ENCODE data around the gene MYLK4.

Gene MYLK4

DNA sequence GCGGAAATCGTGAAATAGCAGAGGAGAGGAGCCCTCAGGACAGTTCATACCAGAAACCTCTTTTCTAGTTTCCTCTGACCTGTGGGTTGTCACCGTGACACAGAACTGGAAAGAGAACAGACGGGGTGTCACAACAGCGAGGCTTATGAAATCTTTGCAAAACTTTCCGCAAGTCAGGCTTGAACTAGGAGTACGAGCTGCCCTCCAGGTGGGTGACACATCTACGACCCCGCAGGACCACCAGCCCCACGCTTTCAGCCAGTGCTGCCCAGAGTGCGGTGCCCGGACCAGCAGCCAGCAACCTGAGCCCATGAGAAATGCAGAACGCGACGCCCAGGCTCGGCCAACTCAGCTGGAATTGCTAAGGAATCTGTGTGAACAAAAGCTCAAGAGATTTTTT is 45.2 kb upstream of the MYLK4 start:
- H3K4me3 Mint-ChIP-seq: no peak overlapping the region
- TF ChIP-seq, protein P1, sequence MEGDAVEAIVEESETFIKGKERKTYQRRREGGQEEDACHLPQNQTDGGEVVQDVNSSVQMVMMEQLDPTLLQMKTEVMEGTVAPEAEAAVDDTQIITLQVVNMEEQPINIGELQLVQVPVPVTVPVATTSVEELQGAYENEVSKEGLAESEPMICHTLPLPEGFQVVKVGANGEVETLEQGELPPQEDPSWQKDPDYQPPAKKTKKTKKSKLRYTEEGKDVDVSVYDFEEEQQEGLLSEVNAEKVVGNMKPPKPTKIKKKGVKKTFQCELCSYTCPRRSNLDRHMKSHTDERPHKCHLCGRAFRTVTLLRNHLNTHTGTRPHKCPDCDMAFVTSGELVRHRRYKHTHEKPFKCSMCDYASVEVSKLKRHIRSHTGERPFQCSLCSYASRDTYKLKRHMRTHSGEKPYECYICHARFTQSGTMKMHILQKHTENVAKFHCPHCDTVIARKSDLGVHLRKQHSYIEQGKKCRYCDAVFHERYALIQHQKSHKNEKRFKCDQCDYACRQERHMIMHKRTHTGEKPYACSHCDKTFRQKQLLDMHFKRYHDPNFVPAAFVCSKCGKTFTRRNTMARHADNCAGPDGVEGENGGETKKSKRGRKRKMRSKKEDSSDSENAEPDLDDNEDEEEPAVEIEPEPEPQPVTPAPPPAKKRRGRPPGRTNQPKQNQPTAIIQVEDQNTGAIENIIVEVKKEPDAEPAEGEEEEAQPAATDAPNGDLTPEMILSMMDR (IDR thresholded peaks at IDR 0.05; ENCODE audit: unreplicated experiment in 3 of 3): no peak
- H3K27me3 Mint-ChIP-seq (ENCODE audit: low read depth): no peaks in the 10 kb centered on the region
- H3K9me3 Mint-ChIP-seq: no peaks in the 10 kb centered on the region
- peaks cover 56% of the 10 kb centered on the region for H3K4me1 Mint-ChIP-seq
- peak overlapping the region in 2 of 3 experiments; percentile 10 to 43 for H3K27ac Mint-ChIP-seq
- peaks cover 7% of the 10 kb centered on the region for H3K36me3 Mint-ChIP-seq (ENCODE audit: low read depth)

DNA sequence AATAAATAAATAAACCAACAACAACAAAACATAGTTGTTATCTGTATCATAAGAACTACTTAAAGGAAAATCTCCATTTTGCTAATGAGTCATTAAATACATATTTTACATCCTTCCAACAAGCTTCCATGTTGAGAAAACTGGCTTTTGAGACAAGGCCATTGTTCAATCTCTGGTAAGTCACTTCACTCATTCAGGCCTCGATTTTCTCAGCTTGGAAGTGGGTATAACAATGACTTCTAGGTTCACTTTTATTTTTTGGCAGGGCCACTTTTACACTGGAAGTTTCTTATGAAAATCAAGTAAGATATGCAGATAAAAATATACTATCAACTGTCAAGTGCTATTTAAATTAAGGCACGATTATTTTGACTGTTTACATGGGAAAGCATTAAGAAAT is 44.4 kb upstream of the MYLK4 start:
- H3K27me3 Mint-ChIP-seq (ENCODE audit: low read depth): no peaks in the 10 kb centered on the region
- TF ChIP-seq, protein P1 (IDR thresholded peaks at IDR 0.05; ENCODE audit: unreplicated experiment in 3 of 3): no peak
- no peak overlapping the region for H3K4me3 Mint-ChIP-seq
- no peak overlapping the region for H3K27ac Mint-ChIP-seq
- H3K4me1 Mint-ChIP-seq: peaks cover 62% of the 10 kb centered on the region
- H3K9me3 Mint-ChIP-seq: no peaks in the 10 kb centered on the region
- H3K36me3 Mint-ChIP-seq (ENCODE audit: low read depth): peaks cover 7% of the 10 kb centered on the region

GRCh38 chr6:2794171-2794730 is 43.5 kb upstream of the MYLK4 start:
- Mint-ChIP-seq H3K36me3 (ENCODE audit: low read depth) (peaks cover 7% of the 10 kb centered on the region), H3K4me1 (peaks cover 62% of the 10 kb centered on the region), H3K4me3 (no peak overlapping the region), H3K27me3 (ENCODE audit: low read depth) (no peaks in the 10 kb centered on the region), H3K27ac (no peak overlapping the region), H3K9me3 (no peaks in the 10 kb centered on the region)
- TF ChIP-seq, protein P1 (IDR thresholded peaks at IDR 0.05; ENCODE audit: unreplicated experiment in 3 of 3): no peak

- Mint-ChIP-seq H3K27ac (peak overlapping the region in 1 of 3 experiments; percentile 4), H3K4me1 (peaks cover 61% of the 10 kb centered on the region), H3K27me3 (ENCODE audit: low read depth) (no peaks in the 10 kb centered on the region), H3K4me3 (no peak overlapping the region), H3K36me3 (ENCODE audit: low read depth) (peaks cover 7% of the 10 kb centered on the region), H3K9me3 (no peaks in the 10 kb centered on the region)
- TF ChIP-seq, protein P1 (IDR thresholded peaks at IDR 0.05; ENCODE audit: unreplicated experiment in 3 of 3): no peak
These were observed 42.9 kb upstream of the MYLK4 start for GRCh38 chr6:2793534-2794151.

DNA sequence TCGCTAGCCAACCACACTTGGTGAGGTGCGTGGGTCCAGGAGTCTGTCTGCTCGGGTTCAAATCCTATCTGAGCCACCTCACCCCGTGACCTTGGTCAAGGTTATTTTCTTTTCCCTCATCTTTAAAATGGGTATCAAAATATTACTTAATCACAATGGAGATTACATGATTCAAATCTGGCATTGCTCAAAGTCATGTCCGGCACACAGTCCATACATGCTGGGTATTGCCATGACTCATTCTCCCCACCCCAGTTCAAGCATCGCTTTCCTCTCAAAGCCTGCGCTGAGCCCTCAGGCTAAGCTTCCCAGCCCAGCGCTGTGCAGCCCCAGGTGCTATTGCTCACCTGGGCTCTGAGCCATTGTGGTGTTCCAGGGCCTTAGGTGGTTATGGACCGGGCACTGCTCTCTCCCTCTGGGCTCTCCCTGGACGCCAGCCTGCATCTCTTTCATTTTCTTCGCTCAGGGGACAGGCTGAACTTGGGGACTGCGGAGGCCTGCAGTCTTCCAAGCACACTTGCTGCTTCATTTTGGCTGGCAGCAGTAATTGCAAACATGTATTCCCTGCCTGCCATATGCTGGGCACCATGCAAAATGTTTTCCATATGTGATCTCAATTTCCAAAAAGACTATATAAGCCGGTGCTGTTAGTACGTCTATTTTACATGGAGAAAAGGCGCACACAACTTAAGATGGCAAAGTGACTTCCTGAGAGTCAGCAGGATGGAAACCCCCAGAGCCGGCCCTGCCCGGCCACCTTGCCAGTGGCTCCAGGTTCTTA is 41.8 kb upstream of the MYLK4 start:
- Mint-ChIP-seq H3K4me3 (no peak overlapping the region), H3K36me3 (ENCODE audit: low read depth) (peaks cover 13% of the 10 kb centered on the region), H3K27ac (peak overlapping the region in 1 of 3 experiments; percentile 63), H3K27me3 (ENCODE audit: low read depth) (no peaks in the 10 kb centered on the region), H3K4me1 (peaks cover 49% of the 10 kb centered on the region), H3K9me3 (no peaks in the 10 kb centered on the region)
- TF ChIP-seq, protein P1 (IDR thresholded peaks at IDR 0.05; ENCODE audit: unreplicated experiment in 3 of 3): no peak
